SK-N-MC (cell line): ENCODE measurements around the gene KLHDC8A.

Experiments
- EZH2 ChIP-seq: fragments of 200-600 bp; sonication (generic); IDR thresholded peaks from one replicate; pipeline ENCODE4 v1.6.1; 2017; ENCODE audit warnings: antibody characterized with exemption
- POLR2AphosphoS5 ChIP-seq: IDR thresholded peaks from 2 replicates; pipeline ENCODE4 v1.6.1; 2012; ENCODE audit warnings: mild to moderate bottlenecking, low read depth, low read length, borderline replicate concordance

GRCh38 chr1:205296154-205296553 is 60.6 kb downstream of the KLHDC8A start:
- TF ChIP-seq EZH2, result no peak
- TF ChIP-seq POLR2AphosphoS5, result no peak
